Fibroblast of skin of left biceps (primary cell): ENCODE measurements around the gene EFNA4.
"Not testable (repeated sequence)": the region's sequence is repeated elsewhere in the genome, so short reads cannot be mapped to it uniquely, and the experiment has no call there.

ENCODE experiments used
- DNase-seq, 2 experiments: peaks; one replicate each; pipeline ENCODE4 v3.0.0-alpha.2; 2013; ENCODE audit warnings: low read depth in 2 of 2

The EFNA4 gene

DNA sequence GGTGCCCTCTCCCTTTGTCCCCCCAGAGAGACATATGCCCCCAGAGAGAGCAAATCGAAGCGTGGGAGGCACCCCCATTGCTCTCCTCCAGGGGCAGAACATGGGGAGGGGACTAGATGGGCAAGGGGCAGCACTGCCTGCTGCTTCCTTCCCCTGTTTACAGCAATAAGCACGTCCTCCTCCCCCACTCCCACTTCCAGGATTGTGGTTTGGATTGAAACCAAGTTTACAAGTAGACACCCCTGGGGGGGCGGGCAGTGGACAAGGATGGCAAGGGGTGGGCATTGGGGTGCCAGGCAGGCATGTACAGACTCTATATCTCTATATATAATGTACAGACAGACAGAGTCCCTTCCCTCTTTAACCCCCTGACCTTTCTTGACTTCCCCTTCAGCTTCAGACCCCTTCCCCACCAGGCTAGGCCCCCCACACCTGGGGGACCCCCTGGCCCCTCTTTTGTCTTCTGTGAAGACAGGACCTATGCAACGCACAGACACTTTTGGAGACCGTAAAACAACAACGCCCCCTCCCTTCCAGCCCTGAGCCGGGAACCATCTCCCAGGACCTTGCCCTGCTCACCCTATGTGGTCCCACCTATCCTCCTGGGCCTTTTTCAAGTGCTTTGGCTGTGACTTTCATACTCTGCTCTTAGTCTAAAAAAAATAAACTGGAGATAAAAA is 23.5 kb downstream of the EFNA4 start:
- DNase-seq: no peak

DNA sequence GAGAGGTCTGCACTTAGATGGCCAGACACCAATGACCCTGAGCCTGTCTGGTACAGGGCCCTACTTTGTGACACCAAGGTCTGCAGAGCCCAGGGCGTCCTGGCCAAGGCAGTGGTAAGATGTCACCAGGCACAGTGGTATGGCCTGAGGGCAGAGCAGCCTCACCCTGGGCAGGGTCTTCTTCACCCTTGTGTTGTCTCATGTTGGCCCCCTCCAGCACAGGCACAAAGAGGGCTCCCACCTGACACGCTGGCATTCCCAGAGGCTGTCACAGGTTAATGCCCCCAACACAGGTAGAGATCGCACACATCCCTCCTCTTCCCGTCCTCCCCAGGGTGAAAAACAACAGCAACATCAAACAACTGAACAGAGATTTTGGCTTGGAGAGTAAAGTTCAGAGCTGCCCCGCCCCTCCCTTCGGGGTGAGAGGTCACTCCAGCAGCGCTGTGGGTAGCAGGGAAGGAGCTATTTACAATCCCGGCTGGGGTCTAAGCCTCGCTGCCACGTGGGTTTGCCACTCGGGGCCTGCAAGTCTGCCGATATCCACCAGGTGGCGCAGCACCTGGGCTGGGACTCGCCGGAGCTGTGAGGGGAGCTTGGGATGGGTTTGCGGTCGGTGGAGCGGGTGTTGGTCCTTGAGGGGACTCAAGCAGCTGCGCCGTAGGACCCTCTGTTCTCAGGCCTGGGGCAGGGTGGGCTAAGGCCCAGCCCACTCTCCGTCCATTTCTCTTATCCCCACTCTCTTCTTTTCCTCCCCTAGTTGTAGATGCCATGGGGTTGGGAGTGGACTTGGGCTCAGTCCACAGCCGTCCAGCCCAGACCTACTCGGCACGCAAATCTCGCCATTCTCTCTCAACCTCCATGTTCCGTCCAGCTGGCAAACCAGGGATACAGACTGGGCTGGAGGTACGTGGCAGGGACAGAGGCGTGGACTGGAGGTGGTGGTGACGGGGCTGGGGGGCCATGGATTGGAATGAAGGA is 27.8 kb downstream of the EFNA4 start:
- no peak for DNase-seq

DNA sequence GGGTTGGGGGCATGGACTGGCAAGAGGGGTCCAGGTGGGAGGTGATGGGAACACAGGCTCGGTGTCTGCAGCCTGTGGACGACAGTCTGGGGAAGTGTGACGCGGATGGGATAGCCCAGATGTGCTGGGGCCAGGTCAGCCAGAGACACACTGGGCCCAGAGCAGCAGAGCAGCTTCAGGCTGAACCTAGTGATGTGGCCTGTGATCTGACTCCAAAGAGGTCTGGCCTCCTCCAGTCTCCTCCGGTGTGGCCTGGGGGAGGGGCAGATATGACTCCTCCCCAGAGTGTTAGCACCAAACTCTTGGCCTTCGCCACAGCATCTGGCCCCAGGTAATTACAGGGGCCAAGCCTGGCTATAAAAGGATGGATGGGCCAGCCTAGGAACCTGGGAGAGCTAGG is 28.6 kb downstream of the EFNA4 start:
- no peak for DNase-seq

DNA sequence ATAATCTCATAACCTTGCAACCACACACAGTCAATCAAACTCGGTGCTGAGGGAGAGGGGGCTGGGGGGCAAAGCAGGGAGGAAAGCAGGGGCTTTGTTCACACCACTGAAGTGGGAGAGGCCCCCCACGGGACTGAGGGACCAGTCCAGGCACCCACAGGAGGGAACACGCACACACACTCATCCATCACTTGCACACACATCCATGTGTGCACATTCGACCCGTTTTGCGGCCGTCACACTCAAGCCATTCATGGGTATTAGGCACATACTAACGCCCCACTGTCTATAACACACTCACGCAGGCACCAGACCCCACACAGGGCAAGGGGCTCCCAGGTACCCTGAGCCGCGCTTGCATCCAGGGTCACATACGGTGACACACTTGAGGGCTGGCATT is 29.1 kb downstream of the EFNA4 start:
- DNase-seq: no peak

DNA sequence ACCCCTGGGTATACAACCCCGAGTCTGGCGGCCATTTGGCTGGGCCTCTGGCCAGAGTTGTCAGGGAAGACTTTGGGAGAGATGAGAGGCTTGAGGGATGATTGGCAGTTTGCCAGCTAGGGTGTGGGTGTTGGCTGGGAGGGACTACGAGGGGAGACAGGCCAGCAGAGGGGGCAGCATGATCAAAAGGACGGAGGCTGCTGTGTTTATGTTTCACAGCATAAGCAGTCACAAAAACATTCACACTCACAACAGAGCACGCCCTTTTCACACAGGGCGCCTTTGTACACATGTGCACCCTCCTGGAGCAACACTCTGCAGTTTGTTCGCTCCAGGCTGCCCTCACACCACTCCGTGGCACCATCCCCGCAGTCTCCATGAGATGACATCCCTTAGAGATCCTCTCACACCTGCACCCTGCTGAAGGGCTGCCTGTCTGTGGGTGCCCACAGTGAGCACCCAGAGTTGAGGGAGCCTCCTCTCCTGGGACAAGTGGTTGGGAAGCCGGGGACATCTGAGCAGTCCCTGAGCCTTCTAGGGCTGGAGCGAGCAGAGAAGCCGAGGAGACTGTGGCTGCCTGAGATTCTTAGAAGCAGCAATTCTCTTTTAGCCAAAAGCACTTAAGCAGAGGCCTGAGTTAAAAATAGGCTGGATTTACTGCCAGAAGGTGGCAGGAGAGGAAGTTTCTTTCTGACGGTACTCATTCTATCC is 30.5 kb downstream of the EFNA4 start:
- no peak for DNase-seq

DNA sequence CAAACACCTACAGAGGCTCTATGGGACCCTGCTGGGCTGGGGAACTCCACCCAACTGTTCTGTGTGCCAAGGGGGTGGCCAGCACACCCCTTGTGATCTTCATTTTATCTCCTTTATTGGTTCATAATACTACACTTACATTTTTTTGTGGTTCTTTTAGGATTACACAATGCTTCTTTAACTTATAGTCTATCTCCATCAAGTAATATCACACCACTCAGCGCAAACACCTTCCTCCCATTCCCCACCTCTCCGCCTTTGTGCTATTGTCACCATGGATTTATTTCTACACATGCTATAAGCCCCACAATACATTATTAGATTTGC is 31.0 kb downstream of the EFNA4 start:
- DNase-seq: no peak

DNA sequence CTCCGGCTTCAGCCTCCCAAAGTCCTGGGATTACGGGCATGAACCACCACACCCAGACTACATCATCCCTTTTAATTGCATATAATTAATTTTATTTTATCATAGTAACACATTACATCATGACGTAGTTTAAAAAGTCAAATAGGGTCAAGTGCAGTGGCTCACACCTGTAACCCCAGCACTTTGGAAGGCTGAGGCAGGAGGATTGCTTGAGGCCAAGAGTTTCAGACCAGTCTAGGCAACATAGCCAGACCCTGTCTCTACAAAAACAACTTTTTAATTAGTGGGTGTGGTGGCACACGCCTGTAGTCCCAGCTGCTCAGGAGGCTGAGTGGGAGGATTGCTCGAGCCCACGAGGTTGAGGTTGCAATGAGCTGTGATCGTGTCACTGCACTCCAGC is 35.8 kb downstream of the EFNA4 start:
- DNase-seq: no peak

DNA sequence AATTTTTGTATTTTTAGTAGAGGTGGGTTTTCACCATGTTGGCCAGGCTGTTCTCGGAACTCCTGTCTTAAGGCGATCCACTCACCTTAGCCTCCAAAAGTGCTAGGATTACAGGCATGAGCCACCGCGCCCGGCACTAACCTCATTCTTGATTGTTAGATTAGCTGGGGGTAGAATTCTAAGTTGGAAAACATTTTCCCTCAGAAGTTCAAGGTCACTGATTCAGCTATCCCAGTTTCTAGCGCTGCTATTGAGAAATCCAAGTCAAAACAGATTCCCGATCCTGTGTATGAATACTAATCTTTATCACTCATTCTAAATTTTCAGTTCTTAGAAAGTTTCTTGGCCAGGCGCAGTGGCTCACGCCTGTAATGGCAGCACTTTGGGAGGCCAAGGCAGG is 39.8 kb downstream of the EFNA4 start:
- DNase-seq: no peak

DNA sequence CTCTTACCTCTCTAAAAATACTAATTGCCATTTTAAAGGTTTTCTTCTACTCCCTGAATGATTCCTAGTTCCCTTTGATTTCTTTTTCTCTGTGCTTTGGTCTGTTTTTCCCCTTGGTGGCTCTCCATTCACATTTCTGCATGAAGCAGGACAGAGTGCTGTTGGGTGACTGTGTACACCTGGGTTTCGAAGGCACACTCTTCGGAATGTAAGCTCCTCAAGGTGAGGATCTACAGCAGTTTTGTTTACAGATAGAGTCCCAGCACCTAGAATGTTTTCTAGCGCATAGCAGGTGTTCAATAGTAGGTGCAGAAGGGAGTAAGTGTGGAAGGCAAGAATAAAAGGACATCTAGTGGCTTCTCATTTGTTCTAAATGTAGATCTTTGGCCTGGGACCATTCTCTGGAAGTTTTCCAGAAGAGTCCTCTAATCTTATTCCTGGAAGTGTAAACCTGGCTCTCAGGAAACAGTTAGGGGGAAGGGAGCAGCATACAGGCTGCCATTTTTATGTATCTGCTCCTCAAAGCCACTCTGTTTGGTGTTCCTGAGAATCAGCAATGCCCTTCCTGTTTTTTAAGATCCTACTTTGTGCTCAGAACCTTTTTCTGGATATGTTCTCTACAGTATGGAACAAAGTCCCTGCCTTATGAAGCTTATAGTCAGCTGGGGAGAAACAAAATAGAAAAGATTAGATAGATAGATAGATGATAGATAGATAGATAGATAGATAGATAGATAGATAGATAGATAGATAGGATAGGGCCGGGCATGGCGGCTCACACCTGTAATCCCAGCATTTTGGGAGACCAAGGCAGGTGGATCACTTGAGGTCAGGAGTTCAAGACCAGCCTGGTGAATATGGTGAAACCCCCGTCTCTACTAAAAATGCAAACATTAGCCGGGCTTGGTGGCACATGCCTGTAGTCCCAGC is 41.3 kb downstream of the EFNA4 start:
- DNase-seq: no peak

DNA sequence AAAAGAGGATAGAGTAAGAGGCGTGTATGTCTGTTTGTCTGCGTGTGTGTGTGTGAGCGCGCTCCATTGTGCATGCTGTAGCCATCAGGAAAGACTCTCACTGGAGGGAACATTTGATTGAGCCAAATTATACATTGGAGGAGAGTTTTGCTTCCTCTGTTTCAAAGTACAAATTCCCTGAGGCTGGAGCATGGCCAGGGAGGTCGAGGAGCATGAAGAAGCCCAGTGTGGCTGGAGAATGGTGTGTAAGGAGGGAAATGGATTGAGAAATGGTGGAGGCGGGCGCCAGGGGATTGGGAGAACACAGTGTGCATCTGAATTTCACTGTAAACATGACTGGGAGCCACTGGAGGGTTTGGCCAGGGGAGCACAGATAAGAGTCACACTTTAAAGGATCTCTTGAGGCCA is 42.1 kb downstream of the EFNA4 start:
- DNase-seq: no peak

DNA sequence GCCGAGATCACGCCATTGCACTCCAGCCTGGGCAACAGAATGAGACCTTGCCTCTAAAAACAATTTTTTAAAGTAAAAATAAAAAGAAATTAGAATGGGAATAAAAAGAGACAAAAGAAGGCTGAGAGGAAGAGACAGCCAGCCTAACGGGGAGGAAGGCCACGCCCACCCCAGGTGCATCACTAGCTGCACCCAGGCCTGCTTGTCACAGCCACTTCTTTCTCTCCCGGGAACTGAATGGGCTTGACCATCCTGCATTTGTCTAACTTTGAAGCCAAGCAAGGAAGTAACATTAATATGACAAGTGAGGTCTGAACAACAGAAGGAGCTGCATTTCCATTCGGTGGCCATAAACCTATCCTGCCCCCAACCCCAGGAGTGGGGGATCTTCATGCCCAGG is 43.3 kb downstream of the EFNA4 start:
- no peak for DNase-seq

DNA sequence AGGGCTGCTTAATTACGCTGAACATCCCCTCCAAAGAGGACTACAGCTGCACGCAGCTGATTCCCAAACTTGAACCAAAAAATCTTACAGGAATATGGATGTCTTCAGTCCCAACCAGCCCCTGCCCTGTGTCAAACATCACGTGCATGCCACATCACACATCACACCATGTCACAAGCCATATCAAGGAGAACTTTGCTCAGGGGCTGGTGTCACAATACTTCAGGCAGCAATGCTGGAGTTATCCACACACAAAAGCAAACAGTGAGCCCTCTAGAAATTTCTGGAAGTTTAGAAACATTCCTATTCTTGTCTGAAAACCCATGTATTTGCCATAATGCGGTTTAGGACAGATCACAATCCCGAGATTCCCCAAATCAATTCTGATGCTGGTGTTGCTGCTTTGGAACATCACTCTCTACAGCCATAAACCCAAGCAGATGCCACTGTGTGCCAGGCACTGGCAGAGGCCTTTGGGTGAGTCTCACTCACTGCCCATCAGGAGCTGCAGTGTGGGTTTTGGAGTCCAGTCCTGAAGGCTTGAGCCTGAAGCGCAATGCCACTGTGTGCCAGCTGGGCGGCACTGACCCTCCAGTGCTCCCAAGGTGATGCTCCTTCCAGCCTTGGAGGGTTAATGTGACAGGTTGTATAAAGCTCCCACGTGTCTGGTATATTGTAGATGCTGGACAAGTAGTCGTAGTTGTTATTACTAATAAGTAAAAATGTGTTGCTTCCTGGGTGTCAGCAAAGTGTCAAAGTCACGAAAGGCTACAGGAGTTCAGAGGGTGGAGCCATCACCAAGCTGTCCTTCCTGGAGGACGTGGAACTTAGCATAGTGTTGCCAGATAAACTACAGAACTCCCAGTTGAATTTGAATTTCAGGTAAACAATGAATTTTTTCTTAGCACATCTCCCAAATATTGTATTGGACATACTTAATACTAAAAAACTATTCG is 44.0 kb downstream of the EFNA4 start:
- no peak for DNase-seq

DNA sequence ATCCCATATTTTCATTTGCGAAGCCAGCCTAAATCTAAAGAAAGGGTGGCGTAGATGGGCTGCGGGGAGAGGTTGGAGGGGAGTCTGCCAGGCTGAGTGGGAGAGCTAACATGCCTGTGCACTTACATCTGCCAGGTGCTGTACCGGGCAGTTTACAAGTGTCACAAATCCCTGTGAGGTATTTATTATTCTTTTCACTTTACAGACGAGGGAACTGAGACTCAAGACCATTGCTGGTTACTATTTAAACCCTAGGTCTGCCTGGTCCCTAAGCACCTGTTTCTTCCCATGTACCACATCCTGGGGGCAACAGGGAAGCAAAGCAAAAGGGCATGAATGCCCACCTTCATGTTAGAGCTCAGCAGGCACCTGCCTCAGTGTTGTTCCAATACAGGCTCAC is 44.8 kb downstream of the EFNA4 start:
- no peak for DNase-seq

DNA sequence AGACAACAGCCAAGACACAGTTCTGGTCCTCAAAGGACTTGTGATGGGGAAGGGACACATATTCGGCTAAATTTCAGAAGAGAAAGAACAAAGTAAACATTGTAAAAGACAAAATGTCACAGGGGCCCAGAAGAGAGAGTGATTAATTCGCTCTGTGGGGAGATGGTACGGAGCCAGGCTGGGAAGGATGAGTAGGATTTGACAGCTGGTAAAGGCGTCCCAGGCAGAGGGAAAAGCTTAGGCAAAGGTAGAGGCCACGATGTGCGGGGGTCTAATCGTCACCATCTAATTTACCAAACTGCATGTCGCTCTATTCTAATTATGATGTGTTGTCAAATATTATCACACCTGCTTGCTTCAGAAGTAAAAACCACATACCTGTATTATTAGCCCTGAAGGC is 46.8 kb downstream of the EFNA4 start:
- DNase-seq: no peak

DNA sequence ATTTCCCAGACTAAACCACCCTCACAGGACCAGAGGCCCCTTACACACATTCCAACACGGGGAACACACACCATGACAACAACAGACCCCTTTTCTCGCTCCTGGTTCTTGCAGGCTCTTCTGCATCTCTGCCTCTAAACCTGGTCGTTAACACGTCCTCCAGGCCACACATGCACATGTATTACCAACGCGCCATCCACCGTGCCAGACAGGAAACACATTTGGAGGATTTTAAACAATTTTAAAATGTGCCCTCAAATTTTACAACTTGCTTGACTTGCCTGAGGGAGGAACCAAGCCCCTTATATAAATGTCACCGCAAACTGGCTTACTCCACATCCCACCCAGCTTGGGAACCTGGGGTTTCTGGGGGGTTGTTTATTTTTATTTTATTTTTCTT is 47.3 kb downstream of the EFNA4 start:
- DNase-seq: no peak

DNA sequence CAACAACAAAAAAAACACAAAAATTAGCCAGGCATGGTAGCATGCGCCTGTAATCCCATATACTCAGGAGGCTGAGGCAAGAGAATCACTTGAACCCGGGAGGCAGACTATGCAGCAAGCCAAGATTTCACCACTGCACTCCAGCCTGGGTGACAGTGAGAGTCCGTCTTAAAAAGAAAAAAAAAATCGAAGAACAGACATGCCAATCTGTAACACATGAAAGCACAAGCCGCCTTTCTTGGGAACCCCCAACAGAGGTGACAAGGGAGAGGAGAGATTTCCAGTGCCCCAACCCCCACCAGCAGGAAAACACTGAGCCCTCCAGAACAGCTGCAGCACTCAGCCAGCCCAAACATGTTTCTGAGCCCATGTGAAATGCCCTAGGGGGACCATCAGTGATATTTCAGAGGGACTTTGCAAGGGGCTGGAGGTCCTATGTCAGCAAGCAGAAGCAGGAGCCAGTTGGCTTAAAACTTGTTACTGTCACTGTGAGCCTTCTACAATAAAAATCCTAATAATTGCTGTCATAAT is 50.0 kb downstream of the EFNA4 start:
- no peak for DNase-seq

DNA sequence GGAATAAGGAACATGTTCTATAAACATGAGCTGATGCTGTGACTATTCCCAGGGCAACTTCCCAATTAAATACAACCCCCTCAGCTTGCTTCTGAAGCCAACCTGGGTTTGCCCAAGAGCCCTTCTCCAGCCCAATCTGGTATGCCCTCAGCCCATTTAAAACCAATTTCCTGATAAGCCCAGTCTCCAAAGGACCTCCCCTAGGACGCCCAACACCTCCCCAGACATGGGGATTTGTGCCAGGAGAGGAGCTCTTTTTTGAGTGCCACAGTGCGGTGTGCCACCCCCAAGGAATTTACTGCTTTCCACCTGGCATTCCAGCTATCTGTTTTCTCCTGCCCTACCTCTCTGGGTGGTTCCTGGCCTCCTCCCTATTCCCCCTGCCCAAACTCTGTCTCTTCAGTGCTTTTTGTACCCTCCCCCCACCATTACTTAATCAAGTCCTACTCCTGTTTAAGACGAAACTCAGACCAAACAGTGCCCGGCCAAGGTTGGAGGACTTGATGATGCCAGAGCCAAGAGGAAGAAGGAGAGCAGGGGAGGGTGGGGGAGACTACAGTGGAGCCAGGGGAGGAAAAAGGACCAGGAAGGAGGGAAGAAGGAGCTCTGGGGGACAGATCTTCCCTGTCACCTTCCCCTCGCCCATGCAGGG is 52.7 kb downstream of the EFNA4 start:
- no peak for DNase-seq

DNA sequence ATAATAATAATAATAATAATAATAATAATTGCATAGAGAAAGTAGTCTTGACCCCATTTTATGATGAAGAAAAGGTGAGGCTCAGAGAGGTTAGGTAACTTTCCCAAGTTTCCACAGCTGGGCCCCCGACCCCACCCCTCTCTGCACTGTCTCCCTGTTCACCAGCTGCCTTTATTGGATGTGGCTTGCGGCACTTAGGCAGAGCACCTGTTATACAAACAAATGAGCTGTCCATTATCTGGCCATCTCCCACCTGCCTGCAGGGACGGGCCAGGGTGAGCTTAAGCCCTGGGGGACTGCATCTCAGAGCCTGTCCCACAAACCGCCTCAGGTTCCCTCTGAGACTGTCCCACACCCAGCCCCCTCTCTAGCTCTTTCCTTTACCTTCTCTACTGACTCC is 54.1 kb downstream of the EFNA4 start:
- DNase-seq: no peak

DNA sequence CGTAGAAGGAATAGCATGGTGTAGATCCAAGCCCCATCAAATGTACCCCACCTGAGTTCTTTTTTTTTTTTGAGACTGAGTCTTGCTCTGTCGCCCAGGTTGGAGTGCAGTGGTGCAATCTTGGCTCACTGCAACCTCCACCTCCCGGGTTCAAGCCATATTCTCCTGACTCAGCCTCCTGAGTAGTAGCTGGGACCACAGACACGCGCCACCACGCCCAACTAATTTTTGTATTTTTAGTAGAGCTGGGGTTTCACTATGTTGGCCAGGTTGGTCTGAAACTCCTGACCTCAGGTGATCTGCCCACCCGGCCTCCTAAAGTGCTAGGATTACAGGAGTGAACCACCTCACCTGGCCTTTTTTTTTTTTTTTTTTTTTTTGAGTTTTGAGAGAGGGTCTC is 54.5 kb downstream of the EFNA4 start:
- DNase-seq: not testable (repeated sequence)
